GM21390 (cell line): ENCODE results near the gene CCHCR1.

Experiments
- ATAC-seq: cut with Tn5 transposase; IDR thresholded peaks from one replicate; pipeline ENCODE4 v1.9.1; 2021; ENCODE audit not compliant: unreplicated experiment

Gene CCHCR1

GRCh38 chr6:31132806-31133205, 24.8 kb downstream of the CCHCR1 start:
- ATAC-seq = no peak

- no peak for ATAC-seq
Observed at GRCh38 chr6:31131595-31131994, 26.0 kb downstream of the CCHCR1 start.

GRCh38 chr6:31130751-31131150, 26.9 kb downstream of the CCHCR1 start:
- no peak for ATAC-seq

GRCh38 chr6:31129130-31129529, 28.5 kb downstream of the CCHCR1 start:
- ATAC-seq = no peak

GRCh38 chr6:31128093-31128676, 29.4 kb downstream of the CCHCR1 start:
- ATAC-seq = no peak

GRCh38 chr6:31126396-31127175, 31.0 kb downstream of the CCHCR1 start:
- ATAC-seq = no peak

- ATAC-seq = no peak
Observed at GRCh38 chr6:31125586-31126363, 31.8 kb downstream of the CCHCR1 start.

- ATAC-seq = no peak
Observed at GRCh38 chr6:31125162-31125561, 32.4 kb downstream of the CCHCR1 start.

GRCh38 chr6:31122791-31123706, 34.6 kb downstream of the CCHCR1 start:
- no peak for ATAC-seq

GRCh38 chr6:31121131-31121790, 36.3 kb downstream of the CCHCR1 start:
- no peak for ATAC-seq

GRCh38 chr6:31120151-31120915, 37.3 kb downstream of the CCHCR1 start, which contains the start of gene CDSN:
Gene CDSN (minus strand): TSS chr6:31120446. CDS start chr6:31120419, 27 bp downstream.
- no peak for ATAC-seq

GRCh38 chr6:31118178-31118577, 39.4 kb downstream of the CCHCR1 start:
- ATAC-seq = no peak

GRCh38 chr6:31116661-31117385, 40.8 kb downstream of the CCHCR1 start:
- ATAC-seq = no peak

GRCh38 chr6:31115941-31116560, 41.6 kb downstream of the CCHCR1 start:
- ATAC-seq = no peak

- ATAC-seq = no peak
Observed at GRCh38 chr6:31114970-31115849, 42.4 kb downstream of the CCHCR1 start.

GRCh38 chr6:31114541-31114878, 43.1 kb downstream of the CCHCR1 start, which contains the start of gene PSORS1C1:
Gene PSORS1C1 (plus strand): TSS chr6:31114800. CDS start chr6:31129633, 14,833 bp downstream.
- no peak for ATAC-seq

GRCh38 chr6:31113861-31114540, 43.6 kb downstream of the CCHCR1 start:
- ATAC-seq = no peak
